Measurements from ENCODE around the gene FAU. TPM values are rescaled to one million over a fixed set of nuclear protein-coding genes. Genes with fewer than 3 reads are reported as not detected.

Gene FAU
- total RNA-seq, 4 donors from 2014 or later = 465 to 1,081 (median 716) TPM

GRCh38 chr11:65089621-65090020 lies 32.3 kb downstream of the FAU start:
- Histone ChIP-seq H3K36me3 (peaks cover 22 to 51% (median 50%) of the 10 kb centered on the region in 4 donors), H3K27me3 (no peaks in the 10 kb centered on the region), H3K27ac (replicated peaks in 1 of 4) (no peak overlapping the region), H3K4me1 (peaks cover 8 to 13% (median 10%) of the 10 kb centered on the region in 4 donors), H3K4me3 (no peak overlapping the region), H3K9me3 (no peaks in the 10 kb centered on the region)
- WGBS = 100% methylated on average over 3 of the region's 4 CpGs
- TF ChIP-seq EP300 (IDR thresholded peaks at IDR 0.05) (no peak), POLR2A (IDR thresholded peaks at IDR 0.05; ENCODE audit: low read depth) (no peak), POLR2AphosphoS5 (IDR thresholded peaks at IDR 0.05) (no peak)
- TF ChIP-seq, protein P1, sequence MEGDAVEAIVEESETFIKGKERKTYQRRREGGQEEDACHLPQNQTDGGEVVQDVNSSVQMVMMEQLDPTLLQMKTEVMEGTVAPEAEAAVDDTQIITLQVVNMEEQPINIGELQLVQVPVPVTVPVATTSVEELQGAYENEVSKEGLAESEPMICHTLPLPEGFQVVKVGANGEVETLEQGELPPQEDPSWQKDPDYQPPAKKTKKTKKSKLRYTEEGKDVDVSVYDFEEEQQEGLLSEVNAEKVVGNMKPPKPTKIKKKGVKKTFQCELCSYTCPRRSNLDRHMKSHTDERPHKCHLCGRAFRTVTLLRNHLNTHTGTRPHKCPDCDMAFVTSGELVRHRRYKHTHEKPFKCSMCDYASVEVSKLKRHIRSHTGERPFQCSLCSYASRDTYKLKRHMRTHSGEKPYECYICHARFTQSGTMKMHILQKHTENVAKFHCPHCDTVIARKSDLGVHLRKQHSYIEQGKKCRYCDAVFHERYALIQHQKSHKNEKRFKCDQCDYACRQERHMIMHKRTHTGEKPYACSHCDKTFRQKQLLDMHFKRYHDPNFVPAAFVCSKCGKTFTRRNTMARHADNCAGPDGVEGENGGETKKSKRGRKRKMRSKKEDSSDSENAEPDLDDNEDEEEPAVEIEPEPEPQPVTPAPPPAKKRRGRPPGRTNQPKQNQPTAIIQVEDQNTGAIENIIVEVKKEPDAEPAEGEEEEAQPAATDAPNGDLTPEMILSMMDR (IDR thresholded peaks at IDR 0.05) = no peak
- DNase-seq (ENCODE audit: extremely low spot score) = no peak
- intact Hi-C loops (cut with DNase I) = no loop called here

- intact Hi-C loops (cut with DNase I) = no loop called here
- no peaks in the 10 kb centered on the region for H3K27me3 ChIP-seq
- 94% methylated on average over 13 of the region's 15 CpGs for WGBS
- peaks cover 17 to 24% (median 21%) of the 10 kb centered on the region in 4 donors for H3K4me1 ChIP-seq
- H3K27ac ChIP-seq (replicated peaks in 1 of 4) = no peak overlapping the region
- TF ChIP-seq POLR2AphosphoS5 (IDR thresholded peaks at IDR 0.05) (no peak), POLR2A (IDR thresholded peaks at IDR 0.05; ENCODE audit: low read depth) (no peak), EP300 (IDR thresholded peaks at IDR 0.05) (no peak)
- TF ChIP-seq, protein P1 (IDR thresholded peaks at IDR 0.05) = no peak
- H3K36me3 ChIP-seq = peaks cover 22 to 51% (median 50%) of the 10 kb centered on the region in 4 donors
- H3K9me3 ChIP-seq = no peaks in the 10 kb centered on the region
- H3K4me3 ChIP-seq = no peak overlapping the region
- no peak for DNase-seq (ENCODE audit: extremely low spot score)
These were observed 34.1 kb downstream of the FAU start for GRCh38 chr11:65087827-65088226.

GRCh38 chr11:65087216-65087615 lies 34.7 kb downstream of the FAU start:
- Histone ChIP-seq H3K27me3 (no peaks in the 10 kb centered on the region), H3K4me1 (peaks cover 17 to 24% (median 21%) of the 10 kb centered on the region in 4 donors), H3K4me3 (no peak overlapping the region), H3K27ac (replicated peaks in 1 of 4) (no peak overlapping the region), H3K9me3 (no peaks in the 10 kb centered on the region), H3K36me3 (peaks cover 22 to 51% (median 50%) of the 10 kb centered on the region in 4 donors)
- intact Hi-C loops (cut with DNase I) = no loop called here
- TF ChIP-seq EP300 (IDR thresholded peaks at IDR 0.05) (no peak), POLR2AphosphoS5 (IDR thresholded peaks at IDR 0.05) (no peak), POLR2A (IDR thresholded peaks at IDR 0.05; ENCODE audit: low read depth) (no peak)
- TF ChIP-seq, protein P1 (IDR thresholded peaks at IDR 0.05) = no peak
- DNase-seq (ENCODE audit: extremely low spot score) = no peak
- WGBS = 86% methylated on average over 11 of the region's 11 CpGs

DNA sequence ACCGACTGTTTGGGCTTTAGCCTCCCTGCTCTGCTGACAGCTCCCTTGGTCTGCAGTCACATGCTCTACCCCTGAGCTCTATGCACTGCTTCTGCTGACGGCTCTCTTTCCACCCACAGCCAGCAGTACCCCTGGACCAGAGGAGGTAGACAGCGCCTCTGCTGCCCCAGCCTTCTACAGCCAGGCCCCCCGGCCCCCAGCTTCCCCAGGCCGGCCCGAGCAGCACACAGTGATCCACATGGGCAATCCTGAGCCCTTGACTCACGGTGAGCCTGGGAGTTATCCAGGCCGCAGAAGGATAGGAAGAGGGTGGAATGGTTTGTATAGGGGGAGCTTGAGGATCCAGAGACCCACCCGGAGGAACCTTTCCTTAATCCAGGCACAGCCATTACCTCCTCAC lies 35.1 kb downstream of the FAU start:
- 92% methylated on average over 8 of the region's 9 CpGs for WGBS
- no peak for DNase-seq (ENCODE audit: extremely low spot score)
- intact Hi-C loops (cut with DNase I) = no loop called here
- no peaks in the 10 kb centered on the region for H3K9me3 ChIP-seq
- no peaks in the 10 kb centered on the region for H3K27me3 ChIP-seq
- TF ChIP-seq, protein P1 (IDR thresholded peaks at IDR 0.05) = no peak
- TF ChIP-seq POLR2A (IDR thresholded peaks at IDR 0.05; ENCODE audit: low read depth) (no peak), EP300 (IDR thresholded peaks at IDR 0.05) (no peak)
- H3K4me3 ChIP-seq = no peak overlapping the region
- no peak overlapping the region for H3K27ac ChIP-seq (replicated peaks in 1 of 4)
- peaks cover 17 to 24% (median 21%) of the 10 kb centered on the region in 4 donors for H3K4me1 ChIP-seq
- peaks cover 22 to 51% (median 50%) of the 10 kb centered on the region in 4 donors for H3K36me3 ChIP-seq

DNA sequence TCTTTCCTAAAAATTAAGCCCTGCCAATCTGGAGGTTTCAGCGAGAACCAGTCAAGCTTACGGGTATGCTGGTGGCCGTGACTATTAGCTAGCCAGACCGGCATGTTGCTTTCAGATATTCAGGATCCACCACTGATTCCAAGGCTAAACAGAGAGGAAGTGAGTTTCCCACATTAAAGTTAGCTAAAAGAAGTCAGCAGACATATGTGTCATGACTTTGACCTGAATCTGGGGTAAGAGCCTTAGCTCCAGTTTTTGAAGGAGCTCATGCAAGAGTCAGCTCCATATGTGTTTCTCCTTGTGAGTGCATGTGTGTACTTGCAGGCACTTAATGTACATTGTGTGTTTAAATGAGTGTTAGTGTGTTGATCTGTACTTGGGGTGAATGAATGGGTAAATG lies 36.5 kb downstream of the FAU start:
- TF ChIP-seq POLR2A (IDR thresholded peaks at IDR 0.05; ENCODE audit: low read depth) (no peak), POLR2AphosphoS5 (IDR thresholded peaks at IDR 0.05) (no peak), EP300 (IDR thresholded peaks at IDR 0.05) (no peak)
- TF ChIP-seq, protein P1 (IDR thresholded peaks at IDR 0.05) = no peak
- H3K4me3 ChIP-seq = no peak overlapping the region
- H3K36me3 ChIP-seq = peaks cover 22 to 51% (median 50%) of the 10 kb centered on the region in 4 donors
- no peaks in the 10 kb centered on the region for H3K27me3 ChIP-seq
- no peaks in the 10 kb centered on the region for H3K9me3 ChIP-seq
- intact Hi-C loops (cut with DNase I) = no loop called here
- DNase-seq (ENCODE audit: extremely low spot score) = no peak
- WGBS = 90% methylated on average over 4 of the region's 4 CpGs
- peaks cover 17 to 24% (median 21%) of the 10 kb centered on the region in 4 donors for H3K4me1 ChIP-seq
- no peak overlapping the region for H3K27ac ChIP-seq (replicated peaks in 1 of 4)

Data from esophagus muscularis mucosa (tissue), 4 donors.